NCI-H510A treated with DMSO at 0.1 percent for 48 hours (cell line): ENCODE results near the gene TLE1.
A peak's percentile ranks its signal among the peaks of the same experiment; 100 is the strongest.

Experiments
- DNase-seq: peaks from one replicate; lab custom pipeline; 2025; lab: John Stamatoyannopoulos, UW

Gene TLE1

DNA sequence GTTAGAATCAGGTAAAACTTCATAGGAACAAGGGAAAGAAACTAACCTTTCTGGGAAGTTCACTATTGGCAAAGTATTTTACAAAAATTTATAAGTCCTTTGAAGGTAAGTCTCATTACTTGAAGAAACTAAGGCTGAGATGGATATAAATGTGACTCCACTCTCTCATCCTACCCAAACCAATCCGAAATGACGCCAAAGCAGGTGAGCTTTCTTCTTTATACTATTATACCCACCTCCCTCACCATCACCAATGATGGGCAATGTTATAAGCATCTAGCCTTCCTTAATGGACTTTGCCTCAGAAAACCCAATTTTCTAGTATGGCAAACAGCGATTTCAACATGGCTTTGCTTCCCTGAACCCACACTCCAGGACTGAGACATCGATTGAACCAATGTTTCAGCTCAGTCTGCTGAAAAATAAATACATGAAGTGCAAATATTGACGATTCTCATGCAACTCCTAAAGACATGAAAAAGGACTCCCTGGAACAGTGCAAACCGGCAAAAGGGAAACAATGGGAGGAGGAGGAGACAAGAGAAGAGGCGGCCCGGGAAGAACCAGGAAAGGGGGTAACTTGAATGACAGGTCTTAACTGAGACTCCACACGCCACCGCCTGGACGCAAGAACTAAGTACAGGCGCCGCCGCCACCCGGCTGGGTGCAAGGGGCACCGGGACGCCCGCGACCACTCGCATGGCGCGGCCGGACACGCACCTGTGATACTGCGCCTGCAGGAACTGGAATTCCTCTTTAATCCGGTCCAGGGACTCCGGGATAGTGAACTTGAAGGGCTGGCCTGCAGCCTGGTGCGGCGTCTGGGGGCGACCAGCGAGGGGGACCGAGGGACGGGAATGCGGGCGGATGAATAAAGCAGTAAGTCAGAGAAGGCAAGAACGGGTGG, 2.5 kb downstream of the TLE1 start:
- DNase-seq: peak; percentile 86

DNA sequence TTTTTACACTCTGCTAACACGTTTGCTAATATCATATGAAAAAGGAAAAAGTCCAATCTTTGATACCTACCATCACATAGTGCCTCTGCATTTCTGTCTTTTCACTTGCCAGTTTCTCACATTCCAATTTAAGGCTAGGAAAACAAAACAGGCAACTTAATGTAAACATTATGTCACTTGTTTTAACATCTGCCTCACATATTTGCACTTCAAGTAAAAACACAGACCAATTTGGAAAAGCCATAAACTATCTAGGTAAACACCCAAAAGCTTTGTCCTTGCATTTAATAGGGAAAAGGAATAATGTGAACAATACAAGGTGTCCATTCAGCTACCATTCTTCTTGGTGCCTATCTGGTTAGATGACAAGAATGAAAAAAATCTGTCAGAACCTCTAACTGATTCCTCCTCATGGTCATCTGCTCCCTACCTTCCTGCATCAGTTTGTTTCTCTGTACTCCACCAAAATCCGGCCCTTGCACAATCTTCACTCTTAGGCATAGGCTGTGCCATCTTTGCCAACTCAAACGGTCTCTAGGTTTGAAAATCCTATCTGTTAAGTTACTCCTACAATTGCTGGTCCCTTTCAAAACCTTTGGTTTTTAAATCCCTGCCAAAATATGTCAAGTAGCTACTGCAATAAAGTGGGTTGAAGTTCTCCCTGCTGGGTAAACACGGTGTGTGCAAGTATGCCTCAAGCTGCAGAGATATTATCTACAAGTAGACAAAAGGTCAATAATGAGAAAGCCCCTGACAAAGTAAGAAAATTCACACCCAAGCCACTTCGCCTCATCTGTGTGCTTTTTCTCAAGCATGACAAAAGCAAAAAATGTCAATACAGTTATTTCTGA, 3.4 kb downstream of the TLE1 start:
- peak; percentile 24 for DNase-seq

DNA sequence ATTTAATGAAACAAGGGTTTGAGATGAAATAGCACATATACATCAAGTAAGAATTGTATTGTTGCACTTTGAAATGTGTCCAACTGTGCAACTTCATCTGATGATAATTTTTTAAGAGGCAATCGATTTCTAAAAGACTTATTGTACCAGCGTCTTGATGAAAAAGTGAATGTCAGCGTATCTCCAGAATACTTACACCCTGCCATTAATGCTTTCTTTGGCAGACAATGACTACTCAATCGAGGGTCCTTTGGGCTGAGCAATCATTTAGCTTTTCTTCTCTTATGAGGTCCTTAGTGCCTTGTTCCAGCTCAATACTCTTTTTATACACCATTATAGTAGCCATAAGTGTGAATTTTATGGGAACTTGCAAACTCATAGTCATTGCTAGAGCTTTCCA, 4.7 kb downstream of the TLE1 start:
- no peak for DNase-seq

DNA sequence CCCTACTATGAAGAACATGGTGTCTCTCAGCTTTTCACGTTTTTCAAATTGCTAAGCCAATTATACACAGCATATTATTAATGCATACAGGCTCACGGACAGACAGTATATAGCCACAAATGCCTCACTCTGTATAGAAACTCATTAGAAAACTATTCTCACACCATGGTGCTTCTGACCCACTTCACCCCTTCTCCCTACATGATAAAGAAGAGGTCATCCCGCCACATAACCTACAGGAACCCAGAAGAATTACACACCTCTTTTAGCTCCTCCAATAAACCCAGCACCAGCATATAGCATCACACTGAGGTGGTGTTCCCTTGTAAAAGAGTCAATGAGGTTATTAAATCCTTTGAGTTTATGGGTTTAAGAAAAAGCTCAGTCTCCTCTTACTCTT, 5.6 kb downstream of the TLE1 start:
- no peak for DNase-seq

DNA sequence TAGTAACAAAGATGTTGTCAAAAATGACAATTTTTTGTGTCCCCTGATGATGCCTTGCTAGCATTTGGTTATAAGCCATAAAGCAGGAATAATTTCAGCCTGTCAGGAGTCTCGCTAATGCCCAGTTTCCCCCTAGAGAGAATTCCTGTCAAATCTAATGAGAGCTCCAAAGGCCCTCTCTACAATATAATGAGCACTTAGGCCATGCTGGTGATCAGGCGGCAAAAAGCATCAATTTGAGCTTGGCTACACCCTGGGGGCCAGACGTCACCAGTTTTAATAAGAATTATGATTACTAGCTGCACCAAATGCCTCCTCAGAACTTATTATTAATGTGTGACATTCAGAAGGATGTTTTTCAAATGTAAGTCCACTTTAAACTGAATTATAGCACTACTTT, 6.1 kb downstream of the TLE1 start:
- DNase-seq: no peak

DNA sequence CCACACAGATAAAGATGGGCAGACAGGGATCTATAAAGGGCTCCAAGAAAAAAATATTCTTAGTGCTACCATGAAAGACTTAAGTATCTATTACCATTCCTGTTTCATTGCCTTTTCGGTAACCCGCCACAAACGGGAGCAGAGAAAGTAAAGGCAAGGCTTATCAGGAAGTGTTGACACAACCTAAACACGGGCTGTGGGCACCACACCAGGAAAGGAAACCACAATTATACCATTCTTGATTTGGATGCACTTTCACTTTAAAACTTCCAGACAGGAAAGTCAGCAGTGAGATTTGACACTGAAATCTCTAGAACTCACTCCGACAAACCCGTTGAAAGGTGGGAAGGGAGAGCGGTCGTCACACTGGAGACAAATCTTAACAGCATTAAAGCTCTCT, 6.5 kb downstream of the TLE1 start:
- no peak for DNase-seq

DNA sequence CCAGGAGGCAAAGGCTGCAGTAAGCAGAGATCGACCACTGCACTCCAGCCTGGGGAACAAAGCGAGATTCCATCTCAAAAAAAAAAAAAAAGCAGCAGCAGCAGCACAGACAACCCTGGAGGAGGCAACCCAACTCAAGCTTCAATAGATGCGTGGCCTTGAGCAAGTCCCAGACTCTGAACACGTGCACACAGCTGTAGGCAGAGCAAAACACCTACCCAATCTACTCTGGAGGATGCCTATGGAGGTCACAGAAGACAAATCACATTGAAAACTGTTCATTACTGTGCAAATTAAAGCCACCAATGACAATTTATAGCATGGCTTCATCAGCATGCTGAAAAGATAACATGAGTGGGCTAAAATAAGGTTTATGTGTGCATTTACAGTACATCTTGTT, 7.2 kb downstream of the TLE1 start:
- no peak for DNase-seq

DNA sequence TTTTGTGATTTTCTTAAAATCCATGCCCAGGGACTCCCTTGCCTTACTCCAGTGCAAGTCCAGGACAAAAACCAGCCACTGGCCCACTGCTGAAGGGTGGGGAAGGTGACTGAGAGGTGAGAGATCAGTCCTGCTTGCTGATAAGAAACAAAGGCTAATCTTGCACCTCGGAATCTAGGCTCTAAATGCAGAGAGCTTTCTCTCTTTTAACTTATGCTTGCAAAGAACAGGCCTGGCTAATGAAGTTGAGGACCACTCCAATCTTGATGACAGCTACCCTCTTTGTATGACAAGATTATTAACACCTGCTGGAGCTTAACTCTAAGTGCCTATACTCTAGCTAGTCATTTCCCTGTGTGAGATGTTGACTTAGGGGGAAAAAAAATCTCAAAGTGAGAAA, 8.8 kb downstream of the TLE1 start:
- no peak for DNase-seq

DNA sequence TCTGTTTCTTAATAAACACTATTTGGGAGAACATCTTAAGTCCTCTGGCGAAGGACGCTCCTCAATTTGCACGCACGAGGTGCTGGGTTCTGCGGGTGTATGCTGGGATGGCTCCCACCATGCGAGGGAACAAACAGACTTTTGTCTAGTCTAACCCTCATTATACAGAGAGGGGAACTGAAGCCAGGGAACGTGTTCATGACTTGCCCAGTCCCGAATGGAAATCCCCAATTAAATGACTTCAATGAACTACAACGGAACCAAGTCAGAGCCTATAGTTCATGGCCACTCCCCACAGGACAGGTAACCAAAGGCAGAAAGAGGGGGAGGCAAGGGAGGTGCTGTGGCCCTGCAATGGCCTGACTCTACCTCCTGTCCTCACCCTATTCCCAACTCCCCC, 9.3 kb downstream of the TLE1 start:
- no peak for DNase-seq

DNA sequence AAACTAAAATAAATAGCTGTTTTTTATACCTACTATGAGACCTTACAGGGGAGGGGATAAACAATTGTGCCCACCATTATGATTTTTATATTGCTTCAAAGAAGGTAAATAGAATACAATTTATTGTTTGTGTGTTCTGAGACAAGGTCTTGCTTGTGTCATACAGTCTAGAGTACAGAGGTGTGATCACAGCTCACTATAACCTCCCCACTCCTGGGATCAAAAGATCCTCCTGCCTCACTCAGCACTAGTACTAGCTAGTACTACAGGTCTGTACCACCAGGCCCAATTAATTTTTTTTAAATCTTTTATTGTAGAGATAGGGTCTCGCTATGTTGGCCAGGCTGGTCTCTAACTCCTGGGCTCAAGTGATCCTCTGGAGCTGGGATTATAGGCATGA, 11.3 kb downstream of the TLE1 start:
- no peak for DNase-seq

DNA sequence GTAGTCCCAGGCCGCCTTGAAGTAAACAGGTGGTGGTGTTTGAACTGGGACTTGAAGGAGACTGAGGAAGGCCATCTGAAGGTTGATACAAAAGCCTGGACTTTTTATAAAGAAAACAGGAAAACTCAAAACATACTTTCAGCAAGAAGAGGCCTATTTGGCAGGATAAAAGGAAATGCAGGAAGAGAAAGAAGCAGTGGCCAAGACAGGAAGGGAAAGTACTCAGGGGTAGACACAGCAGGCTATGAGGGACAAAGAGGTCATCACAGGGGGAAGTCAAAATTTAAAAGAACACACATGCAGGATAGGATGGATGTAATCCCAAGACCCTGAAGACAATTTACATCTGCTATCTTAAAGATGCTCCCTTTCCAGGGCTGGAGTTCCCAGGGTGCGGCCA, 13.0 kb downstream of the TLE1 start:
- DNase-seq: no peak

DNA sequence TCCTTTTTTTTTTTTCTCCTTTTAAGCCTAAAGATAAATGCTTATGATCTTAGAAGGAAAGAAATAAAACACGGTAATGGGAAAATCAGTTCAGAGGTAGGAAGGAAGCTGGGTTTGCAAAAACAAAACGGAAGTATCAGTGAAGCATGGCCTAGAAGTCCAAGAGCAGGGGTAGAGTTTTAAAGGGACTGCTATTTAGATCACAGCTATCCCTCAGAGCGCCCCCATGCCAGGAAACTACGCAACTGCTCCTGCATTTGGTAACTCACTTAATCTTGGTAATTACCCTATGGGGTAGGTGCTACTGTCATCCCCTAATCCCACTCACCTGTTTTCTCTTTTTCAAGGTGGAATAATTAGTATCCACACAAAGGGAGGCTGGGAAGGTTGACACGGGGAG, 16.0 kb downstream of the TLE1 start:
- no peak for DNase-seq

DNA sequence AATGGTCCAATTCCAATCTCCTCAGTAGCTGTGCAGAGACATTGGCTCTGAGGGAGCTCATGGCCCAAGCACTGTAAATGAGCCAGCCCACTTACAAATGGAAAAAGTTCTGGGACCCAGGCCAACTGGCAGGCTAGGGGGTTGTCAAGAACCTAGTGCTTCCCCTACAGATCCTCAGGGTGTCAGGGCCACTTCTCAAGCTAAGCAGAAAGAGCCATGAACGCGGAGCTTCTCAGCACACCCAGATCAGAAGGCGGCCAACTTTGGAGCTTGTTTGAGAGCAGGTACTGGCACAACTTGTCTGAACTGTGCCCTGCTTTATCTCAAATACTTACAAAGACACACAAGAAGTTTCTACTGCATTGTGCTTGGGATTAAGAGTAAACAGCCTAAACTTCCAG, 17.5 kb downstream of the TLE1 start:
- DNase-seq: no peak

DNA sequence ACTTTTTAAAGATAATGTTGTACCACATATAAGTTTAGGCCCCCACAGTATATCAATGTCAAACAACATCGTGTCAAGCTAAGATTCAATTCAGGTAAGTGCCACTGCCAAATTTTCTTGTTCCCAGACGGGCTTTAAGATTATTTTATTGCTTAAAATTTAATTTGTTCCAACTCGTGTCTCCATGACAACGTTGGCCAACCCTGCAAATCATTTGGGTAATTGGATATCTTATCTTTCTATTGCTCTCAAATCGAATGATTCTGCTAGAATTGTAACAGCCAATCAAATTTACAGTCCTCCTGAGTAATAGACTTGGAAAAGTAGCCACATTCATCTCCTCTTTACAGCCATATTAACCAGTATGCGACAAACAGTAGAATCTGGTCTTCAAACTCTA, 19.5 kb downstream of the TLE1 start:
- DNase-seq: no peak

DNA sequence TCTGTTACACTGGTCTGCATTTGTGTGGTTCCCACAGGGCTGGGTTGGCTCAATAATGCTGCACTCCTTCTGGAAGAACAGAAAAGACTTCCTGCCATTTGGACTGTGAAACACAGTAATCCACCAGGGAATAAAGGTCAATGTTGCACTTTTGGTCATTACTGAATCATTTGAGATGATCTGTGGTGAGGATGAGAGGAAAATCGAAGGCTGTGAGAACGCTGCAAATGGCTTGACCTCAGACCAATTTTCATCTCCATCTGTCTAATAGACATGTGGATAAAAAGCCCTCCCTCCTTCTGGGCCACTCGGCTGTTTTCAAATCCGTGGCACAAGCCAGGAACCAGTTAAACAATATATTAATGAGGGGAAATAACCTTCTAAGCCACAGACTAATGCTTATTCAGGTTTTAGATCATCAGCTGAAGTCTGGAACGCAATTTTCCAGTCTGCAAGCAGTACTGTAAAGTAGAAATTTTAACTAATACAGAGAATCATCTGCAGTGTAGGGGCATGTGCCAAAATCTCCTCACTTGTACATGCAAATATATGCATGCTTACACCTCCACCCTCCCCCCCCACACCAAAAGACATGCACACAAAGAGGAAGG, 20.2 kb downstream of the TLE1 start:
- DNase-seq: no peak

DNA sequence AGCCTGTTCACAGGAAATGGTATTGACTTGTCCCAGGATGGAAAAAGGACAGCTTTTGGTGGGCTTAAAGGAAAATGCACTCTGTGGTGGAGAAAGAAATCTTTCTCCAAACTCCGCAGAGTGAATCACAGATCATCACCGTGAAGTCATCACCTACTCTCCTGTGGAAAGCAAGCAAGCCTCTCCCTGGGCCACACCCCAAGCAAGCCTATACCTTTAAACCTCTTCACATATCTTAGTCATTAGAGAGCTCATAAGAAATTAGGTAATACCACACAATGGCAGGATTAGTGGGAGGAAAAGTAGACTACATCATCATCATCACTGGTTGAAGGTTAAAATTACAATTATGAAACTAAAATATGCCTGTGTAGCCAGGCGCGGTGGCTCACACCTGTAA, 23.2 kb downstream of the TLE1 start:
- DNase-seq: no peak

DNA sequence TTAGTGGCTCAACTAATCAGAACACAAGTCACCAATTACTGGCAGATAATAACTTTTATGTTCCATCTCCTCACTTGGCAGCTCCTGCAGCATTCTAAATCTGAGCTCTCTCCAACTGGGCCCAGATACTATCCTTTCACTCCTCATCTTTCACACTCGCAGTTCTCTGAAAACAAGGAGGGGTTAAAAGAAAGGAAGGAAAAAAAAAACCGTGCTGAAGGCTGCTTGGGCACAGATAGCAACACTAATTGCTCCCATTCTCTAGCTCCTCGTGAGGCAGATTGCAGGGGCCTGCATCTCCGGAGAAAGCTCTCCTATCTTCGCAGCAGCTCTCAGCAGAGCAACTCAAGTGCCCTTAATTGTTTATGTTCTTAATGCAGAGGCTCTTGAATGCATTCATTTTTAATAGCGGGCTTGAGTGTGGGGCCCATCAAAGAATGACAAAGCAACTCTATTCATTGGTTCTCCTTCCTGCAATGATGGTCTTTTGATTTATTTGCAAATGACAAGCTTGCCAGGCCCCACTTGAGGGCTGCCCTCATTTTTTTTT, 23.9 kb downstream of the TLE1 start:
- DNase-seq: peak; percentile 60

DNA sequence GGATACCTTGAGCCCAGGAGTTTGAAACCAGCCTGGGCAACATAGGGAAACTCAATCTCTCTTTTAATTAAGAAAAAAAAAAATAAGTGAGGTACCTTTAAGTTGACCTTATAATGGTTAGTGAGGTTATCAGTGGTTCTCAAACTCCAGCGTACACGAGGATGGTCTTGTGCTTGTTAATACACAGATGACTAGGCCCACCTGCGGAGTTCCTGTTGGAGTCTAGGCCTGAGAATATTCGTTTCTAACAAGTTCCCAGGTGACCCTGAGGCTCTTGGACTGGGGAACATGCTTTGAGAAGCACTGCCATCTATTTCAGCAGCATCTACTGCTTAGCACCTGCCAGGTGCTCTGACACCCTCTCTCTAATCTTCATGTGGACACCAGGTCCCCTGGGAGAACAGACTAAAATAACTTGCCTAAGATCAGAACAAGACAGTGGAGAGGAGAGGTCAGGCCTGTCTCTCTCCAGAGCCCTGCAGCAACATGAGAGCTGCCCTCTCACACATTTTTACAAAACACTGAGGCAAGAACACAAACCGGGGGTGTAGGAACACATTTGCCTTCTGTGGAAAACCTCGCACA, 24.6 kb downstream of the TLE1 start:
- DNase-seq: no peak

DNA sequence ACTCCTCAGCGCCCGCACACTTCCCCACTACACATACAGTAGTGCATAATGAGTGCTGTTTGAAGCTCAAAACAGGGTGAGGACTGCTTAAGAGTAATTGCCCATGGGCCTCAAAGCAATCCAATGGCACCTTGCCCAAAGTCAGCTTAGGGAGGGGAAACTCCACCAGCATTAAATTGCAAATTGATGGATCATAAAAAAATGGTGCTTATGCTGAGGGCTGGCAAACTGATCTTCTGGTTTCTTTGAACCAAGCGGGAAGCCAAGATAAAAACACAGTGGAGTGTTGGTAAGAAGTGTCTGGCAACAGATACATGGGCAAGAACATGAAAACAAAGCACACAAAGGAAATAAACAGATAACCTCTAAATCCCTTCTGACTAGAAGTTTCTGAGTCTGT, 28.0 kb downstream of the TLE1 start:
- no peak for DNase-seq

DNA sequence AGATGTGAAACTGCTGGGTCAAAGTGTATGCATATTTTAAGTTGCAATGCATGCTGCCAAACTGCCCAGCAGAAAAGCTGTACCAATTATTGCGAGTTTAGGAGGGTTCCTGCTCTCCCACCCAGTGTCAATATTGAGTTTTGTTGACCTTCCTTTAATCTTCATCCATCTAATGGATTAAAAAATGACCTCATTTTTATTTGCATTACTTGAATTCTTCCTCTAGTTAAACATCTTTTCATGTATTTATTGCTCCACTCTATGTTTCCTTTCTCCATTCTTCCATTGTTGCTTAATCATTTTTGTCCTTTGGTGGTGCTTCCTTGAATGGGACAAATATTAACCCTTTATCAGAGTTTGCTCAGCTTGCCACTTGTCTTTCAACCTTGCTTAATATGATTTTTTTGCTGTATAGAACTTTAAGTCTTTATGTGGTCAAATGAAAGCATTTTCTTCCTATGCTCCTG, 32.4 kb downstream of the TLE1 start:
- DNase-seq: no peak

DNA sequence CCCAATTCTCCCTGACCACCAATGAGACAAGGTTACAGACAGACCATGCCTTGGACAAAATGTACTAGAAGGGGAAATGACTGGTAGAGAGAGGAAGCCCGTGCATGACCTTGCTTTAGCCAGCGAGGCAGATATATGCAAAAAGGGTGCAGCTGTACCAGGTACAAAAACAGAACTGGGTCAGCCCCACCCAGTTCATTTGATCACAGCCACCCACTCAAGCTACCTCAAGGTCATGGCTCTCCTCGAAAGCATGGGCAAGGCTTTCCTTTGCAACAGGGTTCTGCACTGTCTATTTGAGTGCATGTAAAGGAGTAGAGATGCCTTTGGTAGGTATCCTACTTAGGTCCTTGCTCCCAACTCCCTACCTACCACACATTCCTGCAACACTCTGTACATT, 33.3 kb downstream of the TLE1 start:
- no peak for DNase-seq

DNA sequence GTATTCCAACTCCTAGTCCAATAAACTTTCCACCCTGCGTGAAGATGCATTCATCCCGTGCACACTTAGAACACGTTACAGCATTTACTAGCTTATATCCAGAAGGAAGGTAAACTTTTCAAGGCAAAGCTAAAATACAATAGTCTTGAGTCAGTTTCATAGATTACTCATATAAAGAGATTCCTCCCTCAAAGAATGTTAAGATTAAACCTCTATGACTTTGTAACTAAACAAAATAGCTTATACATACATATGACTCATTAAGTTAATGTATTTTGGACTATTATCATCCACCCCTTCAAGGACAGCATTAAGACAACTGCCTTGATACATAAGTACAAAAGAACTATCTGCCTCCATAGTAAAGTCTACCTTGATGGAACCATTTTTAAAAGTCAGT, 36.1 kb downstream of the TLE1 start:
- DNase-seq: no peak
